ENCODE measurements around the gene ELOVL2. TPM values are rescaled to one million over a fixed set of nuclear protein-coding genes. Genes with fewer than 3 reads are reported as not detected.
"Not testable (repeated sequence)": the region's sequence is repeated elsewhere in the genome, so short reads cannot be mapped to it uniquely, and the experiment has no call there.

Gene ELOVL2
- total RNA-seq, 1 donor from 2014 or later: 0.23 TPM

DNA sequence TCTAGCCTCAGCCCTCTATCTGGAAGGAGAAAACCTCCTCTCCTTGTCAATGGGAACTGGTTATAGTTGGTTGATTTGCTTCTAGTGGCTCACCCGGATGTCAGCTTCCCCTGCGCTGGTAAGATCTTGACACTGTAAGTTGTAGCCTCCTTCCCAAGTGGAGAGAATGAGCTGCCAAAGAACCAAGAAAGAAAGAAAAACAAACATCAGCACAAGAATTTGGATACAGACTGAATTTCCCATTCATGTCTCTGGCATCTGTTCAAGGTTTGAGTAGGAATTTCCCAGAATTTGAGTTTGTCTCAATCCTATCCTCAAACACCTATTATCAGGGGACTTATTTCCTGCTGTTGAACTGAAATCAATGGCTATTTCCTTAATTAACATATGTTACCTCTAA, 44.1 kb downstream of the ELOVL2 start:
- TF ChIP-seq, protein P1, sequence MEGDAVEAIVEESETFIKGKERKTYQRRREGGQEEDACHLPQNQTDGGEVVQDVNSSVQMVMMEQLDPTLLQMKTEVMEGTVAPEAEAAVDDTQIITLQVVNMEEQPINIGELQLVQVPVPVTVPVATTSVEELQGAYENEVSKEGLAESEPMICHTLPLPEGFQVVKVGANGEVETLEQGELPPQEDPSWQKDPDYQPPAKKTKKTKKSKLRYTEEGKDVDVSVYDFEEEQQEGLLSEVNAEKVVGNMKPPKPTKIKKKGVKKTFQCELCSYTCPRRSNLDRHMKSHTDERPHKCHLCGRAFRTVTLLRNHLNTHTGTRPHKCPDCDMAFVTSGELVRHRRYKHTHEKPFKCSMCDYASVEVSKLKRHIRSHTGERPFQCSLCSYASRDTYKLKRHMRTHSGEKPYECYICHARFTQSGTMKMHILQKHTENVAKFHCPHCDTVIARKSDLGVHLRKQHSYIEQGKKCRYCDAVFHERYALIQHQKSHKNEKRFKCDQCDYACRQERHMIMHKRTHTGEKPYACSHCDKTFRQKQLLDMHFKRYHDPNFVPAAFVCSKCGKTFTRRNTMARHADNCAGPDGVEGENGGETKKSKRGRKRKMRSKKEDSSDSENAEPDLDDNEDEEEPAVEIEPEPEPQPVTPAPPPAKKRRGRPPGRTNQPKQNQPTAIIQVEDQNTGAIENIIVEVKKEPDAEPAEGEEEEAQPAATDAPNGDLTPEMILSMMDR (IDR thresholded peaks at IDR 0.05): no peak
- no peak for DNase-seq
- ATAC-seq: no peak
- H3K27me3 ChIP-seq: no peaks in the 10 kb centered on the region
- no peak overlapping the region for H3K27ac ChIP-seq
- no peaks in the 10 kb centered on the region for H3K36me3 ChIP-seq
- no peaks in the 10 kb centered on the region for H3K4me1 ChIP-seq
- no peak overlapping the region for H3K4me3 ChIP-seq
- no peaks in the 10 kb centered on the region for H3K9me3 ChIP-seq
- intact Hi-C loops (cut with DNase I): no loop called here

DNA sequence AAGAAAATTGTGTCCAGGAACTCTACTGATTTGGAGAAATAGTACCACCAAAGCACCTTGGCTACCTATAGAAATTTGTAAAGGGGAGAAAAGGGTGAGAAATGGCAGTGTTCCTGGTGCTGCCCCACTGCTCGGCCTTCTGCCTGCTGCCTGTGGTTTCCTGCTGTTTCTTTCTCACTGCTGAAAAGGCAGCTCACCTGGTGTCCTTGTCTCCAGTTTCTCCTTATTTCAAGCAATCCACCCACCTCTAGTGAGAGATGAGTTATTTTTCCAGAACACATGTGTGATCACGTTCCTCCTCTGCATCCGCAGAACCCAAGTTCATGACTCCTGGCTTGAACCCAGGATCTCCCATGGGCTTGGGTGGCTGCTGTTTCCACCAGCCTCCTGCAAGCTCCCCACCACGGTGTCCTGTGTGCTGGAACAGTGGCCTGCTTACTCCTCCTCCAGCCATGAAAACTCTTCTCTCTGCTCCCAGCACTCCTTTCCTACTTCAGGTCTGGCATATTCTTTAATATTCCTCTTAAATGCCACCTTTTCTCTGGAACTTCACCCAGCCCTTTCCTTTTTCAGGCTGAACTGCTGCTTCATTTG, 48.9 kb downstream of the ELOVL2 start:
- no peaks in the 10 kb centered on the region for H3K4me1 ChIP-seq
- no peaks in the 10 kb centered on the region for H3K36me3 ChIP-seq
- TF ChIP-seq, protein P1 (IDR thresholded peaks at IDR 0.05): no peak
- H3K9me3 ChIP-seq: no peaks in the 10 kb centered on the region
- DNase-seq: no peak
- H3K4me3 ChIP-seq: no peak overlapping the region
- H3K27ac ChIP-seq: no peak overlapping the region
- no peaks in the 10 kb centered on the region for H3K27me3 ChIP-seq
- ATAC-seq: no peak
- intact Hi-C loops (cut with DNase I): no loop called here

DNA sequence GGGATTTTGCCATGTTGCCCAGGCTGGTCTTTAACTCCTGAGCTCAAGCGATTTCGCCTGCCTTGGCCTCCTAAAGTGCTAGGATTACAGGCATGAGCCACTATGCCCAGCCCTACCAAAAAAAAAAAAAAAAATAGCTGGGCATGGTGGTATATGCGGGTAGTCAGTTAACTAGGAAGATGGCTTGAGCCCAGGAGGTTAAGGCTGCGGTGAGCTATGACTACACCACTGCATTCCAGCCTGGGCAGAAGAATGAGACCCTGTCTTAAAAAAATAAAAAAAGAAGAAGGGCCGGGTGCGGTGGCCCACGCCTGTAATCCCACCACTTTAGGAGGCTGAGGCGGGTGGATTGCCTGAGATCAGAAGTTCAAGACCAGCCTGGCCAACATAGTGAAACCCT, 50.2 kb downstream of the ELOVL2 start:
- intact Hi-C loops (cut with DNase I): no loop called here
- DNase-seq (no peak), ATAC-seq (no peak)
- Histone ChIP-seq H3K27me3 (no peaks in the 10 kb centered on the region), H3K4me3 (no peak overlapping the region), H3K9me3 (no peaks in the 10 kb centered on the region), H3K27ac (no peak overlapping the region), H3K36me3 (no peaks in the 10 kb centered on the region), H3K4me1 (no peaks in the 10 kb centered on the region)
- TF ChIP-seq, protein P1 (IDR thresholded peaks at IDR 0.05): no peak

DNA sequence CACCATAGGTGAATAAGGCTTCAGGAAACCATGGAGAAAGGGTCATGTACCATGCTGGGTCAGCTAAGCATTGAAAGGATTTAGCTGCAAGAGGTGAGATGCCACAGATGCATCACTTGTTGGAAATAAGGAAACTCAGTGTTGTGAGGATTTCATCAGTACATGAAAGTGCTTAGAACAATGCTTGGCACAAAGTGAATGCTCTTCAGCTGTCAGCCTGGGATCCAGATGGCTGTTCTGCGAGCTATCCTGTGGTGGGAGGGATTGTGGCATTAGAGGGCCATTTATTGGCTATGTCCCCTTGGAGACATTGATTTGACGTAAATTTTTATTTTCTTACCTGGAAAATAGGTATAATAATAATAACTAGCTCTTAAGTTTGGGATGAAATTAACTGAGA, 53.0 kb downstream of the ELOVL2 start:
- DNase-seq: no peak
- Histone ChIP-seq H3K27ac (no peak overlapping the region), H3K4me3 (no peak overlapping the region), H3K27me3 (no peaks in the 10 kb centered on the region), H3K36me3 (no peaks in the 10 kb centered on the region), H3K4me1 (no peaks in the 10 kb centered on the region), H3K9me3 (no peaks in the 10 kb centered on the region)
- no peak for ATAC-seq
- intact Hi-C loops (cut with DNase I): no loop called here
- TF ChIP-seq, protein P1 (IDR thresholded peaks at IDR 0.05): no peak

DNA sequence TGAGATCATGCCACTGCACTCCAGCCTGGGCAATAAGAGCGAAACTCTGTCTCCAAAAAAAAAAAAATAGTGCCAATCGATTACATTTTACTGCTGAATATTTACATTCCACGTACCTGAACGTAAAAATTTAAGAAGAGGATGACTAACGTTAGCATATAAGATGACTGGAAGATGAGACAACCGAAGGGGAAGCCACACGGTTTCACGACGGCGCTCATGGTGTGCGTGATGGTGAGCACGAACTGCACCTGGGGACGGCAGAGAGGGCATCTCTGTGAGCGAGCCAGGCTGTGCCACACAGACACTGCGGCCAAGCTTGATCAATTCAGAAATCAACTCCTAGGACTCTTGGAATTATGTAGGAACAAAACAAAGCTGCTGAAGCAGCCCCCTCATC, 54.5 kb downstream of the ELOVL2 start:
- Histone ChIP-seq H3K4me3 (no peak overlapping the region), H3K36me3 (no peaks in the 10 kb centered on the region), H3K27ac (no peak overlapping the region), H3K4me1 (no peaks in the 10 kb centered on the region), H3K9me3 (no peaks in the 10 kb centered on the region), H3K27me3 (no peaks in the 10 kb centered on the region)
- DNase-seq (no peak), ATAC-seq (no peak)
- TF ChIP-seq, protein P1 (IDR thresholded peaks at IDR 0.05): no peak
- intact Hi-C loops (cut with DNase I): no loop called here

DNA sequence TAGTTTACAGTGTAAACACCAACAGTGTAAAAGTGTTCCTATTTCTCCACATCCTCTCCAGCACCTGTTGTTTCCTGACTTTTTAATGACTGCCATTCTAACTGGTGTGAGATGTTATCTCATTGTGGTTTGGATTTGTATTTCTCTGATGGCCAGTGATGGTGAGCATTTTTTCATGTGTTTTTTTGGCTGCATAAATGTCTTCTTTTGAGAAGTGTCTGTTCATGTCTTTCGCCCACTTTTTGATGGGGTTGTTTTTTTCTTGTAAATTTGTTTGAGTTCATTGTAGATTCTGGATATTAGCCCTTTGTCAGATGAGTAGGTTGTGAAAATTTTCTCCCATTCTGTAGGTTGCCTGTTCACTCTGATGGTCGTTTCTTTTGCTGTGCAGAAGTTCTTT, 59.1 kb downstream of the ELOVL2 start:
- DNase-seq; H3K4me3 ChIP-seq; H3K4me1 ChIP-seq; H3K36me3 ChIP-seq; H3K9me3 ChIP-seq; intact Hi-C loops (cut with DNase I); H3K27me3 ChIP-seq; H3K27ac ChIP-seq; ATAC-seq: not testable (repeated sequence)

All from upper lobe of right lung (tissue), 1 donor.